ENCODE measurements around the gene ZNF205. TPM values are rescaled to one million over a fixed set of nuclear protein-coding genes. Genes with fewer than 3 reads are reported as not detected.

The ZNF205 gene
- total and polyA plus RNA-seq, 9 of the 15 experiments (the other 6 are each of a cell fraction or from before 2014, with no cell fraction given) = 2.4 to 11.8 (median 5.1) TPM; not detected in 2

DNA sequence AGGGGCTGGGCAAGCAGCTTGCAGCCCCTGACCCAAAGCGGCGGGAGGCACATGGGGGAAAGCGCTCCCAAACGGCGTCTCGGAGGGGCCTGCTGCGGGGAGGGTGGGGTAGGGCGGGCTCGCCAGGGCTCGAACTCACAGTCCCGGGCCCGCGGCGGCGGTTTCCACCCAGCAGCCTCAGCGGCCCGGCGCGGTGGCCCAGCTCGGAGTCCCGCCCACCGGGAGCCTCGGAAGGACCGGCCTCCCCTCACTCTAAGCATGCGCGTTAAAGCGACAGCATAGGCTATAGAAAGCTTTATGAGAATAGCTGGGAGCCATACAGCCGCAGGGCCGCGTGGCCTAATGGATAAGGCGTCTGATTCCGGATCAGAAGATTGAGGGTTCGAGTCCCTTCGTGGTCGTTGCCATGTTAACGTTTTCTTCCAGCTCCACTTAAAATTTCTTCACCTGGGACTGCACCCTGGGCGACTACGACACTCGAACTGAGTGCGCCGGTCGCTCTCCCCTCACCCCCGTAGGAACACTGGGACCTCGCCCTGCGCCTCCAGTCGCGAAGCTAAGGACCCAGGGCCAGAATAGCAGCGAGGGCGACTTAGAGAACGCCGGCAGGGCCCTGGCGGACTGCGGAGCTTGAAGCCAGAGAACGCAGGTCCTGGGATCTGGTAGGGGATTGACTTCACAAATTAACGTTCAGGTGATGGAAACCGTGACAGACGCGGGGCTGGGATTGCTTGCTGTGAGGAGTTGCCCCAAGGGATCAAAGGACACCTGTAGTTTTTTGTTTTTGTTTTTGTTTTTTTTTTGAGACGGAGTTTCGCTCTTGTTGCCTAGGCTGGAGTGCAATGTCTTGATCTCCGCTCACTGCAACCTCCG lies 38.2 kb downstream of the ZNF205 start (continued):
- no peak for TF ChIP-seq ZNF780A (CRISPR knock-in tag; IDR thresholded peaks at IDR 0.05)
- TF ChIP-seq, protein P1, sequence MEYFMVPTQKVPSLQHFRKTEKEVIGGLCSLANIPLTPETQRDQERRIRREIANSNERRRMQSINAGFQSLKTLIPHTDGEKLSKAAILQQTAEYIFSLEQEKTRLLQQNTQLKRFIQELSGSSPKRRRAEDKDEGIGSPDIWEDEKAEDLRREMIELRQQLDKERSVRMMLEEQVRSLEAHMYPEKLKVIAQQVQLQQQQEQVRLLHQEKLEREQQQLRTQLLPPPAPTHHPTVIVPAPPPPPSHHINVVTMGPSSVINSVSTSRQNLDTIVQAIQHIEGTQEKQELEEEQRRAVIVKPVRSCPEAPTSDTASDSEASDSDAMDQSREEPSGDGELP (CRISPR knock-in tag; IDR thresholded peaks at IDR 0.05; ENCODE audit: borderline replicate concordance) = peak; percentile 82
- TF ChIP-seq HMG20B (CRISPR knock-in tag; IDR thresholded peaks at IDR 0.05) = no peak
- TF ChIP-seq RBM34 (IDR thresholded peaks at IDR 0.05; ENCODE audit: borderline replicate concordance, insufficient read depth, low read length) = no peak
- 0 out of 2 replicates have a peak, but pooled peaks have one; percentile 16 for TF ChIP-seq HDAC2 (IDR thresholded peaks at IDR 0.05)
- 0 out of 2 replicates have a peak, but pooled peaks have one; percentile 64 for TF ChIP-seq SREBF2 (CRISPR knock-in tag; IDR thresholded peaks at IDR 0.05)
- peak; percentile 72; the same call in 1 of the 2 replicates for TF ChIP-seq TRIM28 (IDR thresholded peaks at IDR 0.05)
- peak; percentile 87 for TF ChIP-seq RB1 (IDR thresholded peaks at IDR 0.05; ENCODE audit: low read depth)
- no peak for TF ChIP-seq ZNF785 (CRISPR knock-in tag; IDR thresholded peaks at IDR 0.05)
- TF ChIP-seq GTF2F1 (IDR thresholded peaks at IDR 0.05; ENCODE audit: low read depth, low read length) = no peak
- TF ChIP-seq, protein P2, sequence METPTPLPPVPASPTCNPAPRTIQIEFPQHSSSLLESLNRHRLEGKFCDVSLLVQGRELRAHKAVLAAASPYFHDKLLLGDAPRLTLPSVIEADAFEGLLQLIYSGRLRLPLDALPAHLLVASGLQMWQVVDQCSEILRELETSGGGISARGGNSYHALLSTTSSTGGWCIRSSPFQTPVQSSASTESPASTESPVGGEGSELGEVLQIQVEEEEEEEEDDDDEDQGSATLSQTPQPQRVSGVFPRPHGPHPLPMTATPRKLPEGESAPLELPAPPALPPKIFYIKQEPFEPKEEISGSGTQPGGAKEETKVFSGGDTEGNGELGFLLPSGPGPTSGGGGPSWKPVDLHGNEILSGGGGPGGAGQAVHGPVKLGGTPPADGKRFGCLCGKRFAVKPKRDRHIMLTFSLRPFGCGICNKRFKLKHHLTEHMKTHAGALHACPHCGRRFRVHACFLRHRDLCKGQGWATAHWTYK (CRISPR knock-in tag; IDR thresholded peaks at IDR 0.05) = no peak; the same call in 1 of the 2 replicates
- no peak for TF ChIP-seq ZNF197 (CRISPR knock-in tag; IDR thresholded peaks at IDR 0.05; ENCODE audit: low read depth)
- TF ChIP-seq ZNF3 (CRISPR knock-in tag; IDR thresholded peaks at IDR 0.05) = no peak
- TF ChIP-seq, protein P3, sequence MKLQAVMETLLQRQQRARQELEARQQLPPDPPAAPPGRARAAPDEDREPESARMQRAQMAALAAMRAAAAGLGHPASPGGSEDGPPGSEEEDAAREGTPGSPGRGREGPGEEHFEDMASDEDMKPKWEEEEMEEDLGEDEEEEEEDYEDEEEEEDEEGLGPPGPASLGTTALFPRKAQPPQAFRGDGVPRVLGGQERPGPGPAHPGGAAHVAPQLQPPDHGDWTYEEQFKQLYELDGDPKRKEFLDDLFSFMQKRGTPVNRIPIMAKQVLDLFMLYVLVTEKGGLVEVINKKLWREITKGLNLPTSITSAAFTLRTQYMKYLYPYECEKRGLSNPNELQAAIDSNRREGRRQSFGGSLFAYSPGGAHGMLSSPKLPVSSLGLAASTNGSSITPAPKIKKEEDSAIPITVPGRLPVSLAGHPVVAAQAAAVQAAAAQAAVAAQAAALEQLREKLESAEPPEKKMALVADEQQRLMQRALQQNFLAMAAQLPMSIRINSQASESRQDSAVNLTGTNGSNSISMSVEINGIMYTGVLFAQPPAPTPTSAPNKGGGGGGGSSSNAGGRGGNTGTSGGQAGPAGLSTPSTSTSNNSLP (IDR thresholded peaks at IDR 0.05; ENCODE audit: borderline replicate concordance, low read depth, low read length) = peak; percentile 93
- TF ChIP-seq CAMTA2 (CRISPR knock-in tag; conservative IDR thresholded peaks at IDR 0.05) = no peak
- TF ChIP-seq, protein P4, sequence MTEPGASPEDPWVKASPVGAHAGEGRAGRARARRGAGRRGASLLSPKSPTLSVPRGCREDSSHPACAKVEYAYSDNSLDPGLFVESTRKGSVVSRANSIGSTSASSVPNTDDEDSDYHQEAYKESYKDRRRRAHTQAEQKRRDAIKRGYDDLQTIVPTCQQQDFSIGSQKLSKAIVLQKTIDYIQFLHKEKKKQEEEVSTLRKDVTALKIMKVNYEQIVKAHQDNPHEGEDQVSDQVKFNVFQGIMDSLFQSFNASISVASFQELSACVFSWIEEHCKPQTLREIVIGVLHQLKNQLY (CRISPR knock-in tag; conservative IDR thresholded peaks at IDR 0.05) = no peak
